GM12878 (cell line): ENCODE measurements around the gene DMP1.

Source experiments
- BRCA1 ChIP-seq: IDR thresholded peaks from 2 replicates; pipeline ENCODE4 v1.6.1; 2011; ENCODE audit warnings: low read depth, low read length, improper control_type of control experiment
- EP300 ChIP-seq, 2 experiments: fragments of 150-350 bp in 1 of 2; IDR thresholded peaks; 2 replicates each; pipeline ENCODE4 v1.6.1; 2011 to 2012; ENCODE audit warnings: low read depth in 2 of 2, low read length in 2 of 2, borderline replicate concordance in 1 of 2, improper control_type of control experiment in 1 of 2, inconsistent platforms in 1 of 2; ENCODE audit not compliant: control insufficient read depth in 1 of 2
- EZH2 ChIP-seq: IDR thresholded peaks from 2 replicates; pipeline ENCODE4 v1.6.1; 2012; ENCODE audit warnings: low read depth, mild to moderate bottlenecking, control low read depth, inconsistent platforms, low read length, borderline replicate concordance; ENCODE audit not compliant: control insufficient read depth
- KDM1A ChIP-seq: fragments of 200-600 bp; sonication (generic); IDR thresholded peaks from 2 replicates; pipeline ENCODE4 v1.6.1; 2016; ENCODE audit warnings: borderline replicate concordance
- RAD51 ChIP-seq: fragments of 450-650 bp; IDR thresholded peaks from 2 replicates; pipeline ENCODE4 v1.6.1; 2016; ENCODE audit warnings: moderate library complexity, mild to moderate bottlenecking, inconsistent platforms

GRCh38 chr4:87649980-87650379 is at the start of gene DMP1:
- TF ChIP-seq EP300 (IDR thresholded peaks at IDR 0.05; ENCODE audit: borderline replicate concordance in 1 of 2, control insufficient read depth in 1 of 2, low read depth in 2 of 2, low read length in 2 of 2) (no peak), KDM1A (no peak), RAD51 (no peak), BRCA1 (no peak), EZH2 (no peak)
